ENCODE results near the gene INPP5A. TPM values are rescaled to one million over a fixed set of nuclear protein-coding genes. Genes with fewer than 3 reads are reported as not detected.

INPP5A gene
- total and polyA plus RNA-seq, 10 of the 15 experiments (the other 5 are each of a cell fraction or from before 2014, with no cell fraction given): 0.52 to 15.0 (median 6.3) TPM

GRCh38 chr10:132756591-132756990 lies 219.0 kb downstream of the INPP5A start (continued):
- TF ChIP-seq PKNOX1 (IDR thresholded peaks at IDR 0.05) (no peak), CEBPZ (IDR thresholded peaks at IDR 0.05; ENCODE audit: low read depth, low read length) (no peak), NFIC (IDR thresholded peaks at IDR 0.05; ENCODE audit: low read depth, low read length) (no peak), PRDM15 (CRISPR knock-in tag; IDR thresholded peaks at IDR 0.05) (no peak)

Measured in GM12878 (cell line).